Caco-2 (cell line): Measurements from ENCODE around the gene CYP11A1. TPM values are rescaled to one million over a fixed set of nuclear protein-coding genes. Genes with fewer than 3 reads are reported as not detected.
A peak's percentile ranks its signal among the peaks of the same experiment; 100 is the strongest.

Experiments
- BruUV-seq: library from RNA; stranded (reverse); fragments of 400-500 nt; replicated peaks from 2 replicates; lab custom pipeline; 2021; lab: Mats Ljungman, UMichigan
- CTCF ChIA-PET: fragments of 300-600 bp; sonication (Branson Sonifier 250); formaldehyde crosslinking; loops from one replicate; lab custom pipeline; 2022; ENCODE audit warnings: antibody characterized with exemption; lab: Charles Lee
- POLR2A ChIA-PET: fragments of 300-600 bp; sonication (Branson Sonifier 250); formaldehyde crosslinking; loops from one replicate; lab custom pipeline; 2022; ENCODE audit warnings: antibody characterized with exemption; lab: Charles Lee
- DNase-seq, 2 experiments: peaks; one replicate each; pipeline versions ENCODE4 v3.0.0 to v3.0.0-alpha.2; 2020 to 2022
- H3K27me3 ChIP-seq: replicated peaks from 2 replicates; pipeline ENCODE4 v1.6.0; 2011; ENCODE audit warnings: low read length; ENCODE audit not compliant: control insufficient read depth, insufficient read depth
- H3K36me3 ChIP-seq: 2 replicates; pipeline ENCODE4 v1.5.1; 2011; ENCODE audit warnings: low read length; ENCODE audit not compliant: control insufficient read depth, insufficient read depth
- H3K4me1 ChIP-seq: fragments of 250-450 bp; sonication (Bioruptor Pico); 2 replicates; pipeline ENCODE4 v1.5.1; 2020; ENCODE audit warnings: mild to moderate bottlenecking
- H3K4me3 ChIP-seq: 2 replicates; pipeline ENCODE4 v1.5.1; 2011; ENCODE audit warnings: low read depth, mild to moderate bottlenecking, control low read depth, low read length
- H3K9me3 ChIP-seq: fragments of 250-450 bp; sonication (Bioruptor Pico); 2 replicates; pipeline ENCODE4 v1.5.1; 2020; ENCODE audit warnings: mild to moderate bottlenecking, moderate library complexity
- H3K27ac Mint-ChIP-seq: one replicate; pipeline ENCODE4 v1.8.0; 2022; ENCODE audit warnings: mixed read lengths; ENCODE audit not compliant: unreplicated experiment
- H3K27me3 Mint-ChIP-seq: one replicate; pipeline ENCODE4 v1.8.0; 2022; ENCODE audit warnings: mixed read lengths; ENCODE audit not compliant: insufficient read depth, unreplicated experiment
- H3K36me3 Mint-ChIP-seq: one replicate; pipeline ENCODE4 v1.8.0; 2022; ENCODE audit warnings: mild to moderate bottlenecking, mixed read lengths; ENCODE audit not compliant: insufficient read depth, unreplicated experiment
- H3K4me1 Mint-ChIP-seq: one replicate; pipeline ENCODE4 v1.8.0; 2022; ENCODE audit warnings: low read depth, mixed read lengths; ENCODE audit not compliant: unreplicated experiment
- H3K4me3 Mint-ChIP-seq: one replicate; pipeline ENCODE4 v1.8.0; 2022; ENCODE audit warnings: mild to moderate bottlenecking, moderate library complexity, mixed read lengths; ENCODE audit not compliant: unreplicated experiment
- H3K9me3 Mint-ChIP-seq: one replicate; pipeline ENCODE4 v1.8.0; 2022; ENCODE audit warnings: mixed read lengths; ENCODE audit not compliant: unreplicated experiment
- intact Hi-C: fragments of 100-400 bp; cut with micrococcal nuclease; formaldehyde crosslinking; loops from one replicate; pipeline ENCODE4 v1.10.0; 2022; ENCODE audit not compliant: unreplicated experiment
- total RNA-seq: library from RNA; stranded (reverse); gene quantifications from 2 replicates; pipeline ENCODE4 v1.2.3, GENCODE V29; 2022
- TF ChIP-seq, protein P1 (sequence below), 2 experiments: fragments of 200-600 bp in 1 of 2; IDR thresholded peaks; 1 replicate in 1 of 2; 2 replicates in 1 of 2; pipeline versions ENCODE4 v1.5.1 to v1.8.0; 2011 to 2022; ENCODE audit warnings: antibody characterized with exemption in 1 of 2, control low read depth in 1 of 2, inconsistent platforms in 1 of 2, low read depth in 1 of 2, low read length in 1 of 2, mild to moderate bottlenecking in 1 of 2, moderate library complexity in 1 of 2; ENCODE audit not compliant: insufficient read depth in 1 of 2, severe bottlenecking in 1 of 2, unreplicated experiment in 1 of 2

Gene CYP11A1
- total RNA-seq, 1 experiment from 2014 or later: not detected

DNA sequence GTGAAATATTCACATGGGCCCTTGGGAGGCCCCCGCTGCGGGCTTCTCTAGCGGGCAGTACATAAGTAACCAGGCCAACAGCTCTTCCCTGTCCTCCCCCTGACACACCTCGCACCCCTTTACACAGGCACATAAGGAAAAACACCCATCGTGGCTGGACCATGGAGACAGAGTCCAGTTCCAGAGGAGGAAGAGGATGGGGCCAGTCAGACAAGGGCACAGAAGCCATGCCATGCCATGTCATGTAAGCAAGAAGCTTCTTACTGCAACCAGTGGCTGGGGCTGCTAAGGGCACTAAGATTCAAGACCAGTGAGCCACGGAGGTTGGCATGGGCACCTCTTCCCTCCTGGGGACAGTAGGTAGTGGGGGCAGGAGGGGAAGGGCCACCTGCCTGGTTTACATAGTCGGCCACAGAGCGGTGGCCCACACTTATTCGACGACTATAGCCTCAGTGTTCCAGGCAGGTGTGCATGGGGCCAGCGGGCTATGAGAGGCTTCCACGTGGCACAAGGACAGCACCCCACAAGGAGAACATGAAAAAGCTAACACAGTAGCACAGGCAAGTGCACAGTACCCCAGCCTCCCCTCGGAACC lies 5.7 kb upstream of the CYP11A1 start:
- peak overlapping the region; percentile 77 for H3K4me3 Mint-ChIP-seq
- BruUV-seq: no TSS peak
- CTCF ChIA-PET: interaction anchor here (1.4 to 1.5 kb wide), 3 partner anchors 110 to 259 kb away, joined by 3 to 9 read pairs (median 3); no protein-coding TSS in a partner anchor
- no peaks in the 10 kb centered on the region for H3K9me3 Mint-ChIP-seq
- TF ChIP-seq, protein P1, sequence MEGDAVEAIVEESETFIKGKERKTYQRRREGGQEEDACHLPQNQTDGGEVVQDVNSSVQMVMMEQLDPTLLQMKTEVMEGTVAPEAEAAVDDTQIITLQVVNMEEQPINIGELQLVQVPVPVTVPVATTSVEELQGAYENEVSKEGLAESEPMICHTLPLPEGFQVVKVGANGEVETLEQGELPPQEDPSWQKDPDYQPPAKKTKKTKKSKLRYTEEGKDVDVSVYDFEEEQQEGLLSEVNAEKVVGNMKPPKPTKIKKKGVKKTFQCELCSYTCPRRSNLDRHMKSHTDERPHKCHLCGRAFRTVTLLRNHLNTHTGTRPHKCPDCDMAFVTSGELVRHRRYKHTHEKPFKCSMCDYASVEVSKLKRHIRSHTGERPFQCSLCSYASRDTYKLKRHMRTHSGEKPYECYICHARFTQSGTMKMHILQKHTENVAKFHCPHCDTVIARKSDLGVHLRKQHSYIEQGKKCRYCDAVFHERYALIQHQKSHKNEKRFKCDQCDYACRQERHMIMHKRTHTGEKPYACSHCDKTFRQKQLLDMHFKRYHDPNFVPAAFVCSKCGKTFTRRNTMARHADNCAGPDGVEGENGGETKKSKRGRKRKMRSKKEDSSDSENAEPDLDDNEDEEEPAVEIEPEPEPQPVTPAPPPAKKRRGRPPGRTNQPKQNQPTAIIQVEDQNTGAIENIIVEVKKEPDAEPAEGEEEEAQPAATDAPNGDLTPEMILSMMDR (IDR thresholded peaks at IDR 0.05; ENCODE audit: insufficient read depth in 1 of 2, low read depth in 1 of 2, low read length in 1 of 2, severe bottlenecking in 1 of 2, unreplicated experiment in 1 of 2): no peak
- intact Hi-C loops: loop anchor here (5.0 kb wide), 1 partner anchor 244 kb away; the partner anchor contains the start of gene CLK3
- Histone ChIP-seq H3K4me1 (peaks cover 9% of the 10 kb centered on the region), H3K27me3 (no peaks in the 10 kb centered on the region), H3K9me3 (no peaks in the 10 kb centered on the region), H3K4me3 (no peak overlapping the region), H3K36me3 (no peaks in the 10 kb centered on the region)
- peaks cover 6% of the 10 kb centered on the region for H3K27me3 Mint-ChIP-seq
- no peaks in the 10 kb centered on the region for H3K4me1 Mint-ChIP-seq
- POLR2A ChIA-PET: no interaction called here
- H3K36me3 Mint-ChIP-seq: no peaks in the 10 kb centered on the region
- DNase-seq: peak in 1 of 2 experiments; percentile 29
- H3K27ac Mint-ChIP-seq: no peak overlapping the region

GRCh38 chr15:74370471-74370870 lies 3.0 kb upstream of the CYP11A1 start:
- no peak overlapping the region for H3K4me3 Mint-ChIP-seq
- no peak for DNase-seq
- BruUV-seq: no TSS peak
- H3K27ac Mint-ChIP-seq: no peak overlapping the region
- POLR2A ChIA-PET: no interaction called here
- no peaks in the 10 kb centered on the region for H3K36me3 ChIP-seq
- CTCF ChIA-PET: no interaction called here
- H3K27me3 Mint-ChIP-seq: peaks cover 6% of the 10 kb centered on the region
- intact Hi-C loops: loop anchor here (5.0 kb wide), 1 partner anchor 247 kb away; the partner anchor contains the start of gene CLK3
- no peak overlapping the region for H3K4me3 ChIP-seq
- peaks cover 8% of the 10 kb centered on the region for H3K4me1 ChIP-seq
- no peaks in the 10 kb centered on the region for H3K9me3 Mint-ChIP-seq
- H3K36me3 Mint-ChIP-seq: no peaks in the 10 kb centered on the region
- no peaks in the 10 kb centered on the region for H3K9me3 ChIP-seq
- no peaks in the 10 kb centered on the region for H3K4me1 Mint-ChIP-seq
- TF ChIP-seq, protein P1 (IDR thresholded peaks at IDR 0.05; ENCODE audit: insufficient read depth in 1 of 2, low read depth in 1 of 2, low read length in 1 of 2, severe bottlenecking in 1 of 2, unreplicated experiment in 1 of 2): no peak
- no peaks in the 10 kb centered on the region for H3K27me3 ChIP-seq

- ChIA-PET CTCF (no interaction called here), POLR2A (no interaction called here)
- DNase-seq: no peak
- Histone ChIP-seq H3K4me3 (no peak overlapping the region), H3K9me3 (no peaks in the 10 kb centered on the region), H3K36me3 (no peaks in the 10 kb centered on the region), H3K4me1 (peaks cover 1% of the 10 kb centered on the region), H3K27me3 (no peaks in the 10 kb centered on the region)
- H3K27ac Mint-ChIP-seq: no peak overlapping the region
- TF ChIP-seq, protein P1 (IDR thresholded peaks at IDR 0.05; ENCODE audit: insufficient read depth in 1 of 2, low read depth in 1 of 2, low read length in 1 of 2, severe bottlenecking in 1 of 2, unreplicated experiment in 1 of 2): no peak
- H3K27me3 Mint-ChIP-seq: peaks cover 6% of the 10 kb centered on the region
- H3K9me3 Mint-ChIP-seq: no peaks in the 10 kb centered on the region
- no TSS peak for BruUV-seq
- no peaks in the 10 kb centered on the region for H3K4me1 Mint-ChIP-seq
- H3K4me3 Mint-ChIP-seq: no peak overlapping the region
- intact Hi-C loops: loop anchor here (5.0 kb wide), 1 partner anchor 248 kb away; the partner anchor contains the start of gene CLK3
- H3K36me3 Mint-ChIP-seq: no peaks in the 10 kb centered on the region
These were observed 2.3 kb upstream of the CYP11A1 start for GRCh38 chr15:74369756-74370155.
